ENCODE results near the gene ZNF281.
"Not testable (repeated sequence)": the region's sequence is repeated elsewhere in the genome, so short reads cannot be mapped to it uniquely, and the experiment has no call there.

ZNF281 gene, protein sequence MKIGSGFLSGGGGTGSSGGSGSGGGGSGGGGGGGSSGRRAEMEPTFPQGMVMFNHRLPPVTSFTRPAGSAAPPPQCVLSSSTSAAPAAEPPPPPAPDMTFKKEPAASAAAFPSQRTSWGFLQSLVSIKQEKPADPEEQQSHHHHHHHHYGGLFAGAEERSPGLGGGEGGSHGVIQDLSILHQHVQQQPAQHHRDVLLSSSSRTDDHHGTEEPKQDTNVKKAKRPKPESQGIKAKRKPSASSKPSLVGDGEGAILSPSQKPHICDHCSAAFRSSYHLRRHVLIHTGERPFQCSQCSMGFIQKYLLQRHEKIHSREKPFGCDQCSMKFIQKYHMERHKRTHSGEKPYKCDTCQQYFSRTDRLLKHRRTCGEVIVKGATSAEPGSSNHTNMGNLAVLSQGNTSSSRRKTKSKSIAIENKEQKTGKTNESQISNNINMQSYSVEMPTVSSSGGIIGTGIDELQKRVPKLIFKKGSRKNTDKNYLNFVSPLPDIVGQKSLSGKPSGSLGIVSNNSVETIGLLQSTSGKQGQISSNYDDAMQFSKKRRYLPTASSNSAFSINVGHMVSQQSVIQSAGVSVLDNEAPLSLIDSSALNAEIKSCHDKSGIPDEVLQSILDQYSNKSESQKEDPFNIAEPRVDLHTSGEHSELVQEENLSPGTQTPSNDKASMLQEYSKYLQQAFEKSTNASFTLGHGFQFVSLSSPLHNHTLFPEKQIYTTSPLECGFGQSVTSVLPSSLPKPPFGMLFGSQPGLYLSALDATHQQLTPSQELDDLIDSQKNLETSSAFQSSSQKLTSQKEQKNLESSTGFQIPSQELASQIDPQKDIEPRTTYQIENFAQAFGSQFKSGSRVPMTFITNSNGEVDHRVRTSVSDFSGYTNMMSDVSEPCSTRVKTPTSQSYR

DNA sequence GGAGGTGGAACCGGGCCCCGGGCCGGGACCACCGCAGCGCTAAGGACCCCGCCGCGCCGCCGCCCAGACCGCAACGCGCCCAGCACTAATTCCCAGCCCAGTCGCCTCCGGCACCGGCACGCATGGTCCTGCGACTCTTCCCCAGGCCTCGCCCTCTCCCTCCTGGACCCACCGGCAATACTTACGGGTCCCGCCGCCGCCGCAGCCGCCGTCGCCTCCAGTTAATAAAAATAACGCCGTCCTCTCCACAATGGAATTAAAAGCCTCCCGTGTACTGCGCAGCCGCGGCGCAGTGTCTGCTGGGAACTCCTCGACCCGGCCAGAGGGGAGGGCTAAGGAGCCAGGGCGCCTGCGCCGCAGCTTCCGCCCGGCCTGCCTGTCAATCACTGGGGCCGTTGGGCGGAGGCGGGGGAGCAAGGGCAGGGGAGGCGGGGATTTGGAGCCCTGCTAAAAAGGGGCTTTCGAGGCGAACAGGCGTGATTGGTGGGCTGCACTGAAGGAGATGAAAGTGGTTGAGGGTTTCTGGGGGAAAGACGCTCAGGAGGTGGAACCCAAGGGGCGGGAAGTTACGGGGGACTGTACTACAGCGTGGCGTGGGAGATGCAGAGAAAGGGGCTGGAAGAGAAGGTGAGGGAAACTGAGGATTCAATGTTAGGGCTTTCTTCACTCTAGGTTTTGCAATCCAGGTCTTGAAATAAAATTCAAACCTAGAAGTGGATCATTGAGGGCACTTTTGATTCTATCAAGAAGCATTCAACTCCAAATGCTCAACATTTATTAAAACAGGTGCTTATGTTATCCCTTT, at the start of gene ZNF281:
Gene ZNF281, minus strand, starts transcription at position 276 of the 805 bp plus-strand sequence. CDS start 331 bp downstream, outside the sequence.
- DNase-seq, result peak; percentile 94

DNA sequence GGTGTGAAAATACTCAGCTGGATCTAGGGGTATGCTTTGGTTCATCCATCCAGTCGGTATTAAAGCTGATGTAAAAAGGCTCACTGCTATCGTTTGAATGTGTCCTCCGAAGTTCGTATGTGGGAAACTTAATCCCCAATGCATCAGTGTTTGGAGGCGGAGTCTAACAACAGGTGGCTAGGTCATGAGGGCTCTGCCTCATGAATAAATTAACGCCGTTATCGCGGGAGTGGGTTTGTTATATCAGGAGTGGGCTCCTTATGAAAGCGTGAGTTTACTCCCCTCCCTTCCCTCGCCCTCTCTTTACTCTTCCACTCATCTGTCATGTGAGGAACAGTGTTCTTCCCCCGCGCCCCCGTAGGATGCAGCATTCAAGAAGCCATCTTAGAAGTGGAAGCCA, 48.9 kb upstream of the ZNF281 start:
- DNase-seq, result no peak

DNA sequence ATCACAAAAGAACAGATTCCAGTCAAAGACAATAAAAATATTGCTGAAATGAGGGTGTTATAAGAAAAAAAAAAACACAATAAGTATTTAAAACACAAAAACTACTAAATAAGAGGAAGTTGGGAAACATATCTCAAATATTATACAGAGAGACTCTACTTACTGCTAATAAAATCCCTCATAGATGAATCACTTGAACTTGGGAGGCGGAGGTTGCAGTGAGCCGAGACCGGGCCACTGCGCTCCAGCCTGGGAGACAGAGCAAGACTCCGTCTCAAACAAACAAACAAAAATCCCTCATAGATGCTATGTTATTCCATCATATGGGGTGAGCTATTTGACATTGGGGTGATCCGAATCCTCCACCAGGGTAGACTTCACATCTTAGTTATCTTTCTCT, 48.0 kb upstream of the ZNF281 start:
- no peak for DNase-seq

DNA sequence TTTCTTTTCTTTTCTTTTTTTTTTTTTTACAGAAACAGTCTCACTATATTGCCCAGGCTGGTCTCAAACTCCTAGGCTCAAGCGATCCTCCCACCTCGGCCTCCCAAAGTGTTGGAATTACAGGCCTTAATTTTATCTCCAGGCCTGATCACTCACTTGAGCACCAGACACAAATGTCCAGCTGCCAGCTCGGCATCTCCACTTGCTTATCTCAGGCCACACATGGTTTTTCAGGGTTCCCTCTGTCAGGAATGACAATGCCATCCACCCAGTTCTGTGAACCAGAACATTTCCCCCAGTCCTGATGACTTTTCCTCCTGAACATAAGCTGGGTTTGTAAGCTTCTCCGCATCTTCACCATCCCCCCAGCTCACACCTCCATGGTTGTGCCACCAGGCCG, 44.6 kb upstream of the ZNF281 start:
- DNase-seq, result peak; percentile 25

DNA sequence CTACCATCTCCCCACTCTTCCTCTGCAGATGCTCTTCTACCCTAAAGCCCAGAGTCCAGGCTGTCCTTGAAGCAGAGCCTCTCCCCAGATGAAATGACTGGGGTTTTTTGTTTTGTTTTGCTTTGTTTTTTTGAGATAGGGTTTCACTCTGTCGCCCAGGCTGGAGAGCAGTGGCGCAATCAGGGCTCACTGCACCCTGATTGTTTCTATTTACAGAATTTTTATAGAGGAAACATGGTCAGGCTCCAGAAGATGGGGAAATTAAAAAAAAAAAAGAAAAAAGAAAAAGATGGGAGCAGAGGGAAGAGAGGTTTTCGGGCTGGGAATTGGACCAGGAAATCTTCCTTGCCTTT, 43.7 kb upstream of the ZNF281 start:
- no peak for DNase-seq

DNA sequence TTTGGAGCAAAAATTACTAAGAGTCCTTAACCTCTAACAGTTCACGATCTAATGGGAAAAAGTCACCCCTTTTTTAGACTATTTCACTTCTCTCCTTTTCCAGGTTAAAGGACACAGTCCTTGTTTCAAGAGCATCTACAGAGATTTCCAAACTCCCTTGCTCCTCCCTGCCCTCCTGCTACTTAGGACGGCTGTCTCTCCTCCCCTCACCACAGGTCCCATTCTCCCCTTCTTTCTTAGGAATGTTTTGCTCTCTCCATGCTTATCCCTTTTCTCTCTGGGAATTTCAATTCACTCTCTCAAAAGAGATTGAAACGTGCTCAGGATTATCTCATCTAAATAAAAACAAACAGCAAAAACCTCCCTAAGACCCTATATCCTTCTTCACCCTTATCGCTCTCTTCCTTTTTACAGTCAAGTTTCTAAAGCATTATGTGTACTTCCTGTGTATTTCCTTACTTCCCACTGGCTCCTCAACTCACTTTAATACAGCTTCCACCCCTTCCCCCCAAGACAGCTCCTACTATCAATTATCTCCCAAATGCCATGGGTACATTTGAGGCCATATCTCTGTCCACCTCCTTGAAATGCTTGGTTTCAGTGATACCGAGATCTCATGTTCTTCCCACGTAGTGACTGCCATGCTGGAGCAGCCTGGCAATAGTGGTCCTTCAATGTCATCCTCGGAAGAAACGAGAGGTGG, 43.2 kb upstream of the ZNF281 start:
- DNase-seq, result peak; percentile 53

DNA sequence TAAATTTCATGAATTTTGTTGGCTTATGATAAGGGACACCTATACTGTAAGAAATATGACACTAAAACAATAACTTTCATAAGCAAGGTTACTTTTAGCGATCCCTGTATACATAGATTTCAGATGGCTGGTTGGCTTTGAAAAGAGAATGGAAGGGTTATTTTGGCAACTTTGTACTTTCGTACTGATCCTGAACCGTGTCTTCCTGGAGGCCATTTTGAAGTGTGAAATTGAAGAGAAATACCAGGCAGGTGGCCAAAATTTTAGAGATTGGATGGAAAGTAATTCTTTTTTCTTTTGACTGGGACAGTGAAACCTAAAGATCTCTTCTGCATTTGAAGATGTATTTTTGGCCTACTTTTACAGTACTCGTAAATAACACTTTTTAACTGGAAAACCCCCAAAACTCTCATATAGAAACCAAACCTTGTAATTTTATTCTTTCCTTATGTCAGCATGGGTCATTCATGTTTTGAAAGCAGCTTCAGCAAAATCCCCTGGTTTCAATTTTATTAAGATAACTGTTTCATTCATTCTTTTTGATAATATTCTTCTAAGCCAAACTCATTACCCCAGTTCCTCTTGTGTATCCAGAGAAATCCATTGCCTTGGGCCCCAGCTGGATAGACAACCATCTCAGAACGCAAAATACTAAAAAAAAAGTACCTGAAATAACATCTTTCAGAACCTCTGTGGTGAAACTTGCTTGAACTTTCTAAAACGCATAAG, 38.4 kb upstream of the ZNF281 start:
- DNase-seq, result no peak

DNA sequence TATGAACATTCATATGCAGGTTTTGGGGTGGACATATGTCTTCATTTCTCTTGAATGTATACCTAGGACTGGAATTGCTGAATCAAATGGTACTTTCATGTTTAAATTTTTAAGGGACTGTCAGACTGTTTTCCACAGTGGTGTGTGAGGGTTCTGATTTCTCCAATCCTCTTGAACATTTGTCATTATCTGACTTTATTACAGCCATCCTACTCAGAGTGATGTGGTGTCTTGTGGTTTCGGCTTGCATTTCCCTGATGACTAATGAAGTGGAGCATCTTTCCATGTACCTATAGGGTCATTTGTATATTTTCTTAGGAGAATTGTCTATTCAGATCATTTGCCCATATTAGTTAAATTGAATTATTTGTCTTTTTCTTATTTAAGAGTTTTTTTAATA, 35.4 kb upstream of the ZNF281 start:
- no peak for DNase-seq

DNA sequence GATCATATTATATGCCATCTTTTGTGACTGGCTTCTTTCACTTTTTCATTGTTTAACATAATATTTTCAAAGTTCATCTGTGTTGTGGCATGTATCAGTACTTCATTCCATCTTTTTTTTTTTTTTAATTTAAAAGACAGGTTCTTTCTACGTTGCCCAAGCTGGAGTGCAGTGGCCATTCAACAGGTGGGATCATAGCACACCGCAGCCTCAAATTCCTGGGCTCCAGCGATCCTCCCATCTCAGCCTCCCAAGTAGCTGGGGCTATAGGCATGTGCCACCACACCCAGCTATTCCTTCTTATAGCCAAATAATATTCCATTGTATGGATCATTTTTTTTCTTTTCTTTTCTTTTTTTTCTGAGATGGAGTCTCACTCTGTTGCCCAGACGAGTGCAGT, 34.6 kb upstream of the ZNF281 start:
- no peak for DNase-seq

DNA sequence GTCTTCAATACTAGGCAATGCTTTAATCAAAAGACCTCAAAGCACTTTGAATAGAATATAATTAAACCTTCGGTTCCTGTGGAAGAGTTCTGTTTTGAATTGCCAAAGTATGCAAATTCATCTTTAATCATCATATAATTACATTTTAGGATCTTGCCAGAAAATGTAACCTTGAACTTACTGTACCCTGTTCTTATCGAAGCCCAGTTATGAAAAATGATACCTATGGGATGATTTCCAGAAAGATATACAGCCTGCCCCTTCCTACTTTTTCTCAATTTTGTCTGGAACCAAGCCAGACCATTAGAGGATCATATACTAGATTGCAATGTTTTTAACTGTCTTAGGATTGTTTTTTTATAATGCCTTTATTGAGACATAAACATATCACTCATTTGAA, 34.0 kb upstream of the ZNF281 start:
- no peak for DNase-seq

DNA sequence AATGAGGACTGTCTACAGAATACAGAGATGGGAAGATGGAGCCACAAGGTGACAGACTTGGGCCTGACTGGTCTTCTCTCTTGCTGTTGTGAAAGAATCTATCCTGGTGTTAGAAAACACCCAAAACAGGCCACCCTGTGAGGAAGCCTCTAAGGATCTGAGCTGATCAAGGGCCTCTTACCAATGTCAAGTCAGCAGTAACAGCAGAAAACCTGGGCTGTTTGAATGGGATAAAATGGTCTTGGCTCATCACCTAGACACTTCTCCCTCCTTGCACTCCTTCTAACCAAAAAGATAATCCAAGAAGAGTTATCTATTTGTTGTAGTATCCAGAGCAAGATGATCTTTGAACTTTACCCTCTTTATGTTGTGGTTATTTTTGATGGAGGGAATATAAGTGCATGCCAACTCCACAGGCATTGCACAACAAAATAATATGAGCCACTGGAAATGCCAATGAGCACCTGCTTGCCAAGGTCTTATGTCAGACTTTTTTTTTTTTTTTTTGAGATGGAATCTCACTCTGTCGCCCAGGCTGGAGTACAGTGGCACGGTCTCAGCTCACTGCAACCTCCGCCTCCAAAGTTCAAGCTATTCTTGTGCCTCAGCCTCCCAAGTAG, 32.8 kb upstream of the ZNF281 start:
- no peak for DNase-seq

DNA sequence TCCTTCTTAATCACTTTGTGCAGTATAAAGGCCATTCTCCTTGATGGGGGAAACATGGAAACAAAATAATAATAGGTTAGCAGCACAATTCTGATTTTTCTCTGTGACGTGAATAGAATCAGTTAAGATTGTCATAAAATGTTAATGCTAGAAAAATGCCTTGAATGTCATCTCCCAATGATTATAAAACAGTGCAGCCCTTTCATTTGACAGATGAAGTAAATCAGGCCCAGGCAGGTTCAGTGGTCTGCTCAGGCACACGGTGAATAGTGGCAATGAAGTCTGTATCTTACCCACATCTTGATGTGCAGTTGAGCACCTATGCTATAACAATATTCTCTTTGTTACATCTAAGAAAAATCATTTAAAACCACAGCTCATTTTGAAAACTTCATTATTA, 32.2 kb upstream of the ZNF281 start:
- no peak for DNase-seq

DNA sequence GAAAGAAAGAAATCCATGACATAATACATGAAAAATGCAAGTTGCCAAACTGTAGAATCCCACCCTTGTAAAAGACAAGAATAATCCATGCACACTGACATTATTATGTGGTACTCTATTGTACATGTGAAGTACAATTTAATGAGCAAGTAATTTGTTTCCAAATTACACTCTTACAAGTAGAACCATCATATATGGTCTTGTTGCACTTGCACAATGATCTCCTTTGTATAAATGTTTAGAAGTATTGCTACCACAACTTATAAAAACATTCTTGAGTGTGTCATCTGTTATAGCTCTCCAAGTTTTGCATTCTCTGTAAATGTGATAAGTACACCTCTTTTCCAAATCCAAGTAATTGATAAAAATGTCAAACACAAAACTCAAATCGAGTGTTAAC, 29.1 kb upstream of the ZNF281 start:
- DNase-seq, result no peak

DNA sequence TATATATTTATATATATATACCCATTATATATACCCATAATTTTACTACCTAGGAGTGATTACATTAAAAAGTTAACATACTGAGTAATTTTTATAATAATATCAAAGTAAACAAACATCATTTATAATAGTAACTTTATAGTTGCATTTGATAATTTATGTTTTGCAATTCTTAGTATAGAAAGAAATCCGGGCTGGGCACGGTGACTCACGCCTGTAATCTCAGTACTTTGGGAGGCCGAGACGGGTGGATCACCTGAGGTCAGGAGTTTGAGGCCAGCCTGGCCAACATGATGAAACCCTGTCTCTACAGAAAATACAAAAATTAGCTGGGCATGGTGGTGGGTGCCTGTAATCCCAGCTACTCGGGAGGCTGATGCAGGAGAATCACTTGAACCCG, 28.6 kb upstream of the ZNF281 start:
- DNase-seq, result not testable (repeated sequence)

DNA sequence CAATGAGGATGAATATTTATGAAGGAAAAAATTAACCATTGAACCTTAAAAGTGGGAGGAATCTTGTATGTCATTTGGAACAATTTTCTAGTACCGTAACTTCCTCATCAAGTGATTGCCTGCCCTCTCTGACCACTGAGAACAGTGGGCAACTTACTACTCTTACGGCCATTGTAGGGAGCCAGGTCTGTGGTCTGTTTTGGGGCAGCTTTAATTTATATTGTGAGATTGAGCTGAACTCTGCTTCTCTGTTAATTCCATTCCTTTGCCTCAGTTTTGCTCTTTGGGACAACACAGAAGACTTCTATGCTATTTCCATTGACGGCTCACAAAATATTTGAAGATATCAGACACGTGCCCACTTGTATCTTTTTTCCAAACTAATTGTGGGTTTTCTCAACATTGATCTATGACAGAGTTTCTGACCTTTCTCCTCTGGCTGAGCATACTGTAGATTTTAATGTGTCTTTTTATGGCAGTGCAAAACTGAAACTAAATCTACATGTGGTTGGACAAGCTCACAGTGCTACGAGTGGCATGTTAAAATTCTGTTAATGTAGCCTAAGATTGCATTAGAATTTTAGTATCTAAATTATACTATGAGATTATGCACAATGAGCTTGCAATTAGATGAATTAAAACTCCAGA, 27.8 kb upstream of the ZNF281 start:
- no peak for DNase-seq

DNA sequence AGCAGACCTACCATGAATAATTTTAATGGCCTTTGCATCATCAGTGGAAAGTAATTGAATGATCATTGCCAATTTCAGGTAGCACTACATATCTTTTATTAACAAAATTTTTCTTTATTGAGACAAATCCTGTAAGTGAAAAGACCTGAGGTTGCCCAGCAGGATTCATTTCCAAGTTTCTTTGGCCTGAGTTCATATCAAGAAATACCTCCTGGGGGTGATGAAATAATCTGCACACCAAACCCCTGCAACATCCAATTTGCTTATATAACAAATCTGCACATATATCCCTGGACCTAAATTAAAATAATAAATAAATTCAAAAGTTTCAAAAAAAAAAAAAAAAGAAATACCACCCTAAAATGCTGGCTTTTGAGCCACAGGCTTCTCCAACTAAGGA, 27.3 kb upstream of the ZNF281 start:
- DNase-seq, result no peak

DNA sequence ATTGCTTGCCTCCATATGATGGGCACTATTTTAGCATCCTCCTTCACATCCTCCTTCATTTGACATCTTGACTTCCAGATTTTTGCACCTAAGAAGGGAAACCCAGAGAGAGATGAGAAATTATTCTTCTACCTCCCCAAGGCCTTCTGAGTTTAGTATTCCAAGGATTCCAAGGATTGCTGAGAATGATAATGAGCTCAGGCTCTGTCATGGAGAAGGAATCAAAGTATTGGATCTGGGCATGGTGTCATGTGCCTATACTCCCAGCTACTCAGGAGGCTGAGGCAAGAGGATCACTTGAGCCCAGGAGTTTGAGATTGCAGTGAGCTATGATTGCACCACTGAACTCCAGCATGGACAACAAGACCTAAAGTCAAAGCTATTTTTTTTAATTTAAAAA, 26.6 kb upstream of the ZNF281 start:
- DNase-seq, result no peak

DNA sequence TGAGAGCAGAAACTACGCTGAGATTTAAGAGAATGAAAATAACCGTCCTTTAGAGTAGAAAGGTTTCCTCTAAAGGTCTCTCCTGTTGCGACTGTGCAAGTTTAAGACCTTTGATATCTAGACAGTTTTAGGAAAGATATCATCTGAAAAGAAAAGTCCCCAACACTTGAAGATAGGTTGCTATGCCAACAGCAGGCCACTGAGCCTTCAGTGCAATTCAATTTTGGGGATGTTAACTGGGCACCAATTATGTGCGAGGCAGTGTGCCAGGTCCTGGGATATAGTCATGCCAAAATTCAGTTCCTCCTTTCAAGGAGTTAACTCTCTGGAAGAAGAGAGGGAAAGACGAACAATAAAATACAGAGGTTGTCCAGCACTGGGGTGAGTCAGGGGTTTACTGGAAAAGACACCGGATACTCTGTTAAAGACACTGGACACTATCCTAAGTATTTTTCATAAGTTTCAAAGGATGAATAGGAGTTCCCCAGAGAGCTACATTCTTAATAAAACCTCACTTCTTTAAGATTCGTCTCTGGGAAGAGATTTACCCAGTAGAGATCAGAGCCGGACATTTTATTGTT, 25.5 kb upstream of the ZNF281 start:
- no peak for DNase-seq

DNA sequence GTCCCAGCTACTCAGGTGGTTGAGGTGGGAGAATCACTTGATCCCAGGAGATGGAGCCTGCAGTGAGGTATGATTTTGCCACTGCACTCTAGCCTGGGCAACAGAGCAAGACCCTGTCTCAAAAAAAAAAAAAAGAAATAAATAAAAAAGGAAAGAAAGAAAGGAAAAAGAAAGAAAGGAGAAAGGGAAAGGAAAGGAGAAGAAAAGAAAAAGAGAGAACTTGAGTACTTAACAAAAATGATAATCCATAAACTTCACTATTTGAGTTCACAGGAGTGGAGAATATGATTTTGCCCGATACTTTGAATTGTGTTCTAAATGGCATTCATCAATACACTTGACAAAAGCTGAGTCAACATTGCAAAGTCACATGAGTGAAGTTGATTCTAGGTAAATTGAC, 23.8 kb upstream of the ZNF281 start:
- DNase-seq, result no peak

DNA sequence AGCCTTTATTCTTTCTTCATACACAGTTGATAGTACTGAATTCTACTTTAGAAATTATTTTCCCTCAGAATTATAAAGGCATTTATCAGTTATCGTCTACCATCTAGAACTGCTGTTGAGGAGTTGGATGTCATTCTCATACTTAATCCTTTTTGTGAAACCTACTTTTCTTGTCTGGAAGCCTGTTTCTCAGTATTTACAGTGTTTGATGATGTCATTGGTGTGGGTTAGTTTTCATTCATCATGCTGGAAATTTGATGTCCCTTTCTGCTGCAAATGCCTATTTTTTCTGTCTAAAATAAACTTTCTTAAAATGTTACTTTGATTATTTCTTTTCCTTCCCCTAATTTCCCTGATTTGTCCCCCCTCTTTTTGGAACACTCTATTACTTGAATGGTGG, 22.8 kb upstream of the ZNF281 start:
- no peak for DNase-seq
